Esophagus (tissue), 2 donors: ENCODE results near the gene TRIM63. TPM values are rescaled to one million over a fixed set of nuclear protein-coding genes. Genes with fewer than 3 reads are reported as not detected.

ENCODE experiments used
- H3K27ac ChIP-seq, 2 donors: one replicate each; pipeline ENCODE4 v1.5.1; 2013; ENCODE audit warnings: low read depth in 2 of 2, mild to moderate bottlenecking in 2 of 2, inconsistent platforms in 1 of 2, low read length in 1 of 2, moderate library complexity in 1 of 2
- H3K27me3 ChIP-seq, 2 donors: one replicate each; pipeline ENCODE4 v1.6.1; 2013; ENCODE audit warnings: low read length in 2 of 2, control low read depth in 1 of 2, mild to moderate bottlenecking in 1 of 2; ENCODE audit not compliant: insufficient read depth in 2 of 2, control insufficient read depth in 1 of 2
- H3K36me3 ChIP-seq, 2 donors: one replicate each; pipeline ENCODE4 v1.6.1; 2013; ENCODE audit warnings: low read length in 1 of 2; ENCODE audit not compliant: control insufficient read depth in 2 of 2, insufficient read depth in 2 of 2
- H3K4me1 ChIP-seq, 2 donors: one replicate each; pipeline ENCODE4 v1.6.1; 2013; ENCODE audit warnings: low read length in 1 of 2; ENCODE audit not compliant: control insufficient read depth in 2 of 2, insufficient read depth in 2 of 2
- H3K4me3 ChIP-seq, 2 donors: one replicate each; pipeline ENCODE4 v1.5.1; 2013; ENCODE audit warnings: low read length in 2 of 2, mild to moderate bottlenecking in 2 of 2, low read depth in 1 of 2, moderate library complexity in 1 of 2
- H3K9me3 ChIP-seq, 2 donors: one replicate each; pipeline ENCODE4 v1.6.1; 2013; ENCODE audit warnings: mild to moderate bottlenecking in 2 of 2, low read depth in 1 of 2, low read length in 1 of 2, moderate library complexity in 1 of 2; ENCODE audit not compliant: control insufficient read depth in 2 of 2, insufficient read depth in 1 of 2
- WGBS, 2 donors: extraction: QIAGEN DNeasy Blood & Tissue Kit; methylation state at CpG; one replicate each; pipeline ENCODE4 v1.1.7; 2013; 5-methylcytosine and 5-hydroxymethylcytosine counted together
- polyA plus RNA-seq, 2 donors: library from polyadenylated mRNA; stranded (reverse); fragments of 200-250 nt; gene quantifications; one replicate each; pipeline ENCODE4 v1.2.3, GENCODE V29; 2013
- donor health status: healthy with polysubstance abuse.
- donor health status: Bipolar disorder and iron deficiency.

Gene TRIM63
- polyA plus RNA-seq, 2 donors, result 0.10 to 0.19 TPM

DNA sequence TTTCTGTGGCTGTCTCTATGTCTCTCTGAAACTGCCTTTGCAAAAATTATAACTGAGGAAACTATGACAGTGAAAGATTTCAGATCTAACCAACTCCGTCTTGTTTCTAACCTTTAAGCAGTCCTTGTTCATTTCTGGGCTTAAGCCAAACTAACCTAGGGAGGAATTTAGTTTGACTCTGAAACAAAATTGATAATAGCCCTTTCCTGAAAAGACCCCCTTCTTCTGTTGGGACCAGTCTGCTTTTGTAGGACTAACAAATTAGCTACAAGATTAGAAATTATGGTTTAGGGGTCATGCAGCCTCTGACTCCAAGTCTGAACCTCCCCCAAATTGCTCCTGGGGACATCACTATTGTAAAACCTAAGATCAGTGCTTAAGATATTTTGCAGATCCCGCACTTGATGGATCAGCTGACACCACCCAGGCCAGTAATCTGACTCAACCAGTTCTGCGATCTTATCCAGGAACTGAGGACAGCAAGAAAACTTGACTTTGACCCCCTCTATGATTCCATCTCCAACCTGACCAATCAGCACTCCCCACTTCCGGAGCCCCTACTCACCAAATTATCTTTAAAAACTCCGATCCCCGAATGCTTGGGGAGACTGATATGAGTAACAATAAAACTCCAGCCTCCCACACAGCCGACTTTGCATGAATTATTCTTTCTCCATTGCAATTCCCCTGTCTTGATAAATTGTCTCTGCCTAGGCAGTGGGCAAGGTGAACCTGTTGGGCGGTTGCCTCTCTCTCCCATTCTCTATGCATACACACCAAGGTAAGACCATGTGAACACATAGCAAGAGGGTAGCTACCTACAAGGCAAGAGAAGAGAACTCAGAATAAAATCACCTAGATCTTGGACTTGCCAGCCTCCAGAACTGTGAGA, 11.1 kb upstream of the TRIM63 start:
- Histone ChIP-seq H3K36me3 (no peaks in the 10 kb centered on the region), H3K9me3 (no peaks in the 10 kb centered on the region), H3K4me1 (no peaks in the 10 kb centered on the region), H3K4me3 (no peak overlapping the region), H3K27ac (no peak overlapping the region), H3K27me3 (no peaks in the 10 kb centered on the region)
- 55 to 60% methylated on average over 8 of the region's 8 CpGs for WGBS, 2 donors

DNA sequence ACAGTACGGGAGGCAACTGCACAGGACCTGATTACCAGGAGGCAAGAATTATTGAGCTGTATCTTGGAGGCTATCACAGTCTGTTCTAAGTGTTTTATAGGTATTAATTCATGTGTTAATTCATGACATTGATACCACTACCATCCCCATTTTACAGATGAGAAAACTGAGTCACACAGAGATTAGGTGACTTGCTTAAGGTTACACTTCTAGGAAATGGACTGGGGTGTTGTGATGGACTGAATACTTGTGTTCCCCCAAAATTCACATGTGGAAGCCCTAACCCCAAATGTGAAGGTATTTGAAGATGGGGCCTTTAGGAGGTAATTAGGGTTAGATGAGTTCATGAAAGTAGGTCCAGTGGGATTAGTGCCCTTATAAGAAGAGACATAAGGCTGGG, 10.1 kb upstream of the TRIM63 start:
- WGBS, 2 donors, result 100% methylated on average over 1 of the region's 1 CpG

DNA sequence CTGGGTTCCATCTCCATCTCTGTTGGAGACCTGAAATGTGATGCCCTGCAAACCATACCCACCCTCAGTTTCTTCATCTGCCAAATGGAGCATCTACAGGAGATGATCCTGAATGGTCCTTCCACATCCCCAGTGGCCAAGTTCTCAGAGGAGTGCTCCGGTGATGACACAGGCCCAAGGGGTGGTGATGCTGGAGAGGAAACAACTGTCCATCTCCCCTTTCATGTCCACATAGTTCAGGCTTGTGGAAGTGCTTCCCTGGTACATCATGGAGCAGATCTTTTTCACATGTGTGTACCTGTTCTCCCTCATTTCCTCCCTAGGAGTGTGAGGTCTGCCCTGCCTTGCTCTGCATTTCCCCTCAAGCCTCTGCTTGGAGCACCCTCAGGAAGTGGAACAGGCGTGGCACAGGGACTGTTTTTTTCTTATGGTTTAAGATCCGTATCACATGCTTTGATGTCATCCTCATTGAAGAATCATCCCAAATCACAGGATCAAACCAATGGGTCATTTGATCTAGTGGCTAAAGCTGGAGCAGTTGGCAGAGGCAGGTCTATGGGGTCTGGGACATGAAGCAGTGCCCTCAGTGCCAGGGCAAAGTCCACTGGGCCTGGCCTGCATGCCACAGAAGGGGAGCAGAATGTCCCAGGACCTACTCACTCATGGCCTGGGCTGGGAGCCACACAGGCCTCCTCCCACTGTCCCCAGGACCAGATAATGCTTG, 8.2 kb upstream of the TRIM63 start:
- WGBS, 2 donors, result 67 to 77% methylated on average over 3 of the region's 3 CpGs

More for the DNA sequence above, 10.1 kb upstream of the TRIM63 start:
- Histone ChIP-seq H3K4me1 (no peaks in the 10 kb centered on the region), H3K27ac (no peak overlapping the region), H3K36me3 (no peaks in the 10 kb centered on the region), H3K4me3 (no peak overlapping the region), H3K27me3 (no peaks in the 10 kb centered on the region), H3K9me3 (no peaks in the 10 kb centered on the region)

DNA sequence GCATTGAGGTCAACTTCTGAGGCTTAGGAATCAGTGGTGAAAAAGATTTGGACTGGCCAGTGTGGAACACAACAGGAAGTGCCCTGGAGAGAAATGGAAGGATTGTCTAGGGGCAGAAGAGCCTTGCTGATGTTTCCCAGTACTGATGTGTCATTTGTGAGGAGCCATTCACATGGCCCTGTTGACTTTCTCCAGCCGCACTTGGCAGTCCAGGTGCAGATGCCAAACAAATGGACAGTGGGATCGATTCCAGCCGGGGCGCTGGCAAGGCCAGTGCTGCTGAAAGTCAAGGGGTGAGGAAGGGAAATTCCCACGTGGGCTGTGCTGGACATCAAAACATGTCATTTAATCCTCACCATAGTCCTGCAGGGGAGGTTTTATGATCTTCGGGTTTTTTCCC, 4.9 kb upstream of the TRIM63 start:
- Histone ChIP-seq H3K36me3 (no peaks in the 10 kb centered on the region), H3K27me3 (peaks cover 0 to 3% of the 10 kb centered on the region in 2 donors), H3K27ac (no peak overlapping the region), H3K4me3 (no peak overlapping the region), H3K9me3 (no peaks in the 10 kb centered on the region), H3K4me1 (no peaks in the 10 kb centered on the region)
- 38 to 53% methylated on average over 6 of the region's 6 CpGs for WGBS, 2 donors

More for the DNA sequence above, 8.2 kb upstream of the TRIM63 start:
- Histone ChIP-seq H3K9me3 (no peaks in the 10 kb centered on the region), H3K27ac (no peak overlapping the region), H3K4me3 (no peak overlapping the region), H3K4me1 (no peaks in the 10 kb centered on the region), H3K27me3 (no peaks in the 10 kb centered on the region), H3K36me3 (no peaks in the 10 kb centered on the region)

DNA sequence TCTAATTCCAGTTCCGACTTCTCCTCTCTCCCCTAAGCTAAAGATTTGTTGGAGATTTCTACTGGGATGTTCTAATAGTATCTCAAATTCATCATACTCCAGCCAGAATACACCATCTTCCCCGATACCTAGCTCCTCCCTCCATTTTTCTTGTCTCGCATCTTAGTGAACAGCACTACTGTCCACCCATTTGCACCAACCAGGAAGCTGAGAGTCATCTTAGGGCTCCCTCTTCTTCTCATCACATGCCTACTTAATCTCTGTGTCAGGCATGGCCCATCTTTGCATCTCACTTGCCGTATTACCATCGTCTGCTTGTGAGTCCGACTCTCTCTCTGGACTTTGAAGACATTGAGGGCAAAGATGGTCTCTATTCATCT, 3.5 kb upstream of the TRIM63 start:
- H3K4me3 ChIP-seq, result no peak overlapping the region
- WGBS, 2 donors, result 93 to 94% methylated on average over 6 of the region's 6 CpGs
- no peaks in the 10 kb centered on the region for H3K9me3 ChIP-seq
- H3K4me1 ChIP-seq, result no peaks in the 10 kb centered on the region
- peaks cover 0 to 3% of the 10 kb centered on the region in 2 donors for H3K27me3 ChIP-seq
- no peaks in the 10 kb centered on the region for H3K36me3 ChIP-seq
- no peak overlapping the region for H3K27ac ChIP-seq

DNA sequence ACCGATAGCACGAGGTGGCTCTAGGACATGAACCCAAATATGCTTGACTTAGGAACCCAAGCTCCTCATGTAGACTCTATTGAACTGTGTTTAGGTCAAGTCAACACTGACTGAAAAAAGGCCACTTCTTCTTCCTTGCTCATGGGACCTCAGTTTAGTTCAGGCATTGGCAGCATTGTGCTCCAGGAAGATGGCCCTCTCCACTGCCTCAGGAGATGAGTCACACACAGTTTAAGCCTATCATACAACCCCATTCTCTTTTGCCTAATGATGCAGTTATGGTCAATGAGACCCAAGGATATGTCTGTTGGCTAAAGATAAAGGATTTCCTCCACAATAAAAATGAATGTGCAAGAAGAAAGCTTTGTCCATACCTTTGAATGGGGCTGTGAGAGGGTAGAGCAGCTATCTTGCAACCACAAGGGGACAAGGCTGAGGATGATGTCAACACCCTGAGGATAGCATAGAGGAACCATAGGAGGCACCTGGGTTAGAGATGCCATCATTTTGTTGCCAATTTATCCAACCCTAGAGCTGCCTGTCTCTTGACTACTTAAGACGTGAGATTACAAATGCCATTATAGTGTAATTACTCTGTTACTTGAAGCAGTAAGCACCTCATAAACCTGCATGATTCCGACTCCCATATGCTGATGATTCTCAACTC, 3.0 kb upstream of the TRIM63 start:
- Histone ChIP-seq H3K9me3 (no peaks in the 10 kb centered on the region), H3K27me3 (peaks cover 0 to 3% of the 10 kb centered on the region in 2 donors), H3K27ac (no peak overlapping the region), H3K4me3 (no peak overlapping the region), H3K4me1 (no peaks in the 10 kb centered on the region), H3K36me3 (no peaks in the 10 kb centered on the region)
- 89 to 93% methylated on average over 4 of the region's 4 CpGs for WGBS, 2 donors

DNA sequence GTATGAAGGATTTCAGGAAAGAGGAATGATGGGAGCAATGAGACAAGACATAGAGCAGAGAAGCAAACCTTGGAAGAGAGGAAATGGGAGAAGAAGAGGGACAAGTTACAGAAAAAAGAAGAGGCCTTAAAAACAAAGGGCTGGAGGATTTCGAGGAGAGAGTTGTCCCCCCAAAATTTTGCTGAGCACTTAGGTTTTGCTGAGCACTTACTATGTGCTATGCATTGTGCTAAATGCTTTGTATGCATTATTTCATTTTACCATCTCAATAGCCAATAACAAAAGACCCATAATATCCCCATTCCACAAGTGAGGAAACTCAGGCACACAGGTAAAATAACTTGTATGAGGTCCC, 2.5 kb upstream of the TRIM63 start:
- Histone ChIP-seq H3K9me3 (no peaks in the 10 kb centered on the region), H3K27ac (no peak overlapping the region), H3K36me3 (no peaks in the 10 kb centered on the region), H3K4me3 (no peak overlapping the region), H3K27me3 (peaks cover 0 to 3% of the 10 kb centered on the region in 2 donors), H3K4me1 (no peaks in the 10 kb centered on the region)
- 75 to 84% methylated on average over 1 of the region's 1 CpG for WGBS, 2 donors

DNA sequence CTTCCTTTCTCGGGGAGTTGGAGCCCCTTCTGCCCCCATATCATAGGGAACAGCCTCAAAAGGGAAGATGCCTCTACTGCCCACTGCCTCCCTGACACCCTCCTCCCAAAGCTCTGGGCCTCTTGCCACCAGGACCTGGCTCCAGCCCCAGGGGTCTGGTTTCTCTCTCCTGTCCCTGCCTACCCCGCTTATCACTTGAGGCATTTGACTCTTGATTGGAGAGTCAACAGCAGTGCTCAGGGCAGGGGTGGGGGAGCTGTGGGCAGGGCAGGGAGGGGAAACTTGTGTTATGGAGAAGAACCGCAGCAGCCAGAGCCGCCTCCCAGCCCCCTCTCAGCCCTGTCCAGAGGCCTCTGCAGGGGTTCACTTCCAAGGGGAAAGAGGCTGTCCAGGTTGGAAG, 573 bp downstream of the TRIM63 start:
- no peaks in the 10 kb centered on the region for H3K9me3 ChIP-seq
- no peaks in the 10 kb centered on the region for H3K36me3 ChIP-seq
- H3K4me1 ChIP-seq, result no peaks in the 10 kb centered on the region
- no peak overlapping the region for H3K27ac ChIP-seq
- WGBS, 2 donors, result 61 to 66% methylated on average over 4 of the region's 4 CpGs
- no peak overlapping the region for H3K4me3 ChIP-seq
- H3K27me3 ChIP-seq, result peaks cover 0 to 3% of the 10 kb centered on the region in 2 donors

DNA sequence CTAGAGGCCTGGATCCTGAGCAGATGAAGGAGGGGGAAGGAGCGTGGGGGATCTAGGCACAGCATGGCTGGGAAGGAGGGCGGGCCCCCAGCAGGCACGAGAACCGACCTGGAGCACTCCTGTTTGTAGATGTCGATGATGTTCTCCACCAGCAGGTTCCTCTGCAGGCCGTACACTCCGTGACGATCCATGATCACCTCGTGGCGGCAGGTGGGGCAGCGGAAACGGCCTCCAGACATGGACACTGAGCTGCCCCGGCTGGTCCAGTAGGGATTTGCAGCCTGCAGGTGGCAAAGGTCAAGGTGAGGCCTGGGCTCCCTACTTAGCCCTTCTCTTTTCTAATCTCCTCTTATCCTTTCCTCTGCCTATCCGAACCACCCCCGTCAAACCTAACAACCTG, 1.3 kb downstream of the TRIM63 start:
- Histone ChIP-seq H3K9me3 (no peaks in the 10 kb centered on the region), H3K4me1 (no peaks in the 10 kb centered on the region), H3K36me3 (no peaks in the 10 kb centered on the region), H3K27ac (no peak overlapping the region), H3K27me3 (peaks cover 0 to 3% of the 10 kb centered on the region in 2 donors), H3K4me3 (no peak overlapping the region)
- 83 to 86% methylated on average over 15 of the region's 15 CpGs for WGBS, 2 donors
